GM23338 (cell line): ENCODE measurements around the gene OR5AL1. TPM values are rescaled to one million over a fixed set of nuclear protein-coding genes. Genes with fewer than 3 reads are reported as not detected.

Experiments used
- polyA plus RNA-seq: library from polyadenylated mRNA; unstranded; fragments of >200 nt; fragmentation: Nextera tagmentation; extraction: Ambion mirVana; gene quantifications from 2 replicates; pipeline ENCODE4 v1.2.1, GENCODE V29; 2016
- total RNA-seq: library from RNA; depleted of rRNA; stranded (reverse); fragments of >200 nt; shearing (Covaris generic); gene quantifications from 2 replicates; pipeline ENCODE4 v1.2.3, GENCODE V29; 2014; rRNA removed

OR5AL1 gene
- total and polyA plus RNA-seq, 2 experiments from 2014 or later: not detected

Other genes with a start within 250 kb of the OR5AL1 start
- not detected in 2 replicates for gene OR5J2, start 236.1 kb upstream of the OR5AL1 start, total RNA-seq
- gene OR5J2, start 236.1 kb upstream of the OR5AL1 start, polyA plus RNA-seq: not detected in 2 replicates
- not detected in 2 replicates for gene OR5T2, start 178.4 kb upstream of the OR5AL1 start, total RNA-seq
- gene OR5T2, start 178.4 kb upstream of the OR5AL1 start, polyA plus RNA-seq: not detected in 2 replicates
- not detected in 2 replicates for gene OR5T3, start 160.4 kb upstream of the OR5AL1 start, total RNA-seq
- not detected in 2 replicates for gene OR5T3, start 160.4 kb upstream of the OR5AL1 start, polyA plus RNA-seq
- gene OR5T1, start 138.5 kb upstream of the OR5AL1 start, total RNA-seq: not detected in 2 replicates
- not detected in 2 replicates for gene OR5T1, start 138.5 kb upstream of the OR5AL1 start, polyA plus RNA-seq
- not detected in 2 replicates for gene OR8H1, start 120.4 kb upstream of the OR5AL1 start, total RNA-seq
- gene OR8H1, start 120.4 kb upstream of the OR5AL1 start, polyA plus RNA-seq: not detected in 2 replicates
- gene OR8K3, start 97.6 kb upstream of the OR5AL1 start, total RNA-seq: not detected in 2 replicates
- not detected in 2 replicates for gene OR8K3, start 97.6 kb upstream of the OR5AL1 start, polyA plus RNA-seq
- not detected in 2 replicates for gene OR8K1, start 66.7 kb upstream of the OR5AL1 start, total RNA-seq
- not detected in 2 replicates for gene OR8K1, start 66.7 kb upstream of the OR5AL1 start, polyA plus RNA-seq
- not detected in 2 replicates for gene OR8J1, start 58.4 kb upstream of the OR5AL1 start, total RNA-seq
- gene OR8J1, start 58.4 kb upstream of the OR5AL1 start, polyA plus RNA-seq: not detected in 2 replicates
- gene OR8U1, start 37.1 kb upstream of the OR5AL1 start, total RNA-seq: not detected in 2 replicates
- not detected in 2 replicates for gene OR8U1, start 37.1 kb upstream of the OR5AL1 start, polyA plus RNA-seq
- gene OR5M3, start 60.7 kb downstream of the OR5AL1 start, total RNA-seq: not detected in 2 replicates
- gene OR5M3, start 60.7 kb downstream of the OR5AL1 start, polyA plus RNA-seq: not detected in 2 replicates
- not detected in 2 replicates for gene OR5M8, start 78.7 kb downstream of the OR5AL1 start, total RNA-seq
- gene OR5M8, start 78.7 kb downstream of the OR5AL1 start, polyA plus RNA-seq: not detected in 2 replicates
- not detected in 2 replicates for gene OR5M11, start 130.6 kb downstream of the OR5AL1 start, total RNA-seq
- gene OR5M11, start 130.6 kb downstream of the OR5AL1 start, polyA plus RNA-seq: not detected in 2 replicates
- not detected in 2 replicates for gene OR5M10, start 165.0 kb downstream of the OR5AL1 start, total RNA-seq
- gene OR5M10, start 165.0 kb downstream of the OR5AL1 start, polyA plus RNA-seq: not detected in 2 replicates
- not detected in 2 replicates for gene OR5M1, start 202.2 kb downstream of the OR5AL1 start, total RNA-seq
- gene OR5M1, start 202.2 kb downstream of the OR5AL1 start, polyA plus RNA-seq: not detected in 2 replicates
- gene OR5AP2, start 229.7 kb downstream of the OR5AL1 start, total RNA-seq: not detected in 2 replicates
- gene OR5AP2, start 229.7 kb downstream of the OR5AL1 start, polyA plus RNA-seq: not detected in 2 replicates